Cardiac fibroblast (primary cell): ENCODE data around the gene SEMA3A.

Source experiments
- DNase-seq, 2 donors: peaks; one replicate each; pipeline versions ENCODE4 v3.0.0 to v3.0.0-alpha.2; 2010; ENCODE audit warnings: low read depth in 2 of 2
- H3K4me3 ChIP-seq, 2 donors: replicated peaks in 1 of 2; 1 replicate in 1 of 2; 2 replicates in 1 of 2; pipeline ENCODE4 v1.5.1; 2011; ENCODE audit warnings: low read depth in 2 of 2, low read length in 2 of 2, mild to moderate bottlenecking in 2 of 2, moderate library complexity in 1 of 2
- TF ChIP-seq, protein P1 (sequence below): IDR thresholded peaks from one replicate; pipeline ENCODE4 v1.5.1; 2011; ENCODE audit warnings: low read depth, mild to moderate bottlenecking, low read length, inconsistent platforms

Gene SEMA3A

GRCh38 chr7:83964318-83964717 lies 230.3 kb downstream of the SEMA3A start:
- DNase-seq = no peak
- no peak overlapping the region for H3K4me3 ChIP-seq
- TF ChIP-seq, protein P1, sequence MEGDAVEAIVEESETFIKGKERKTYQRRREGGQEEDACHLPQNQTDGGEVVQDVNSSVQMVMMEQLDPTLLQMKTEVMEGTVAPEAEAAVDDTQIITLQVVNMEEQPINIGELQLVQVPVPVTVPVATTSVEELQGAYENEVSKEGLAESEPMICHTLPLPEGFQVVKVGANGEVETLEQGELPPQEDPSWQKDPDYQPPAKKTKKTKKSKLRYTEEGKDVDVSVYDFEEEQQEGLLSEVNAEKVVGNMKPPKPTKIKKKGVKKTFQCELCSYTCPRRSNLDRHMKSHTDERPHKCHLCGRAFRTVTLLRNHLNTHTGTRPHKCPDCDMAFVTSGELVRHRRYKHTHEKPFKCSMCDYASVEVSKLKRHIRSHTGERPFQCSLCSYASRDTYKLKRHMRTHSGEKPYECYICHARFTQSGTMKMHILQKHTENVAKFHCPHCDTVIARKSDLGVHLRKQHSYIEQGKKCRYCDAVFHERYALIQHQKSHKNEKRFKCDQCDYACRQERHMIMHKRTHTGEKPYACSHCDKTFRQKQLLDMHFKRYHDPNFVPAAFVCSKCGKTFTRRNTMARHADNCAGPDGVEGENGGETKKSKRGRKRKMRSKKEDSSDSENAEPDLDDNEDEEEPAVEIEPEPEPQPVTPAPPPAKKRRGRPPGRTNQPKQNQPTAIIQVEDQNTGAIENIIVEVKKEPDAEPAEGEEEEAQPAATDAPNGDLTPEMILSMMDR = no peak

GRCh38 chr7:83957333-83957732 lies 237.3 kb downstream of the SEMA3A start:
- H3K4me3 ChIP-seq = no peak overlapping the region
- TF ChIP-seq, protein P1 = no peak
- peak; percentile 33 to 76 for DNase-seq

GRCh38 chr7:83956104-83956503 lies 238.5 kb downstream of the SEMA3A start:
- DNase-seq = no peak
- TF ChIP-seq, protein P1 = no peak
- no peak overlapping the region for H3K4me3 ChIP-seq

GRCh38 chr7:83952236-83952635 lies 242.4 kb downstream of the SEMA3A start:
- DNase-seq = no peak

GRCh38 chr7:83947260-83947659 lies 247.3 kb downstream of the SEMA3A start:
- no peak overlapping the region for H3K4me3 ChIP-seq
- TF ChIP-seq, protein P1 = peak; percentile 56
- peak; percentile 7 to 12 for DNase-seq

More at GRCh38 chr7:83952236-83952635, 242.4 kb downstream of the SEMA3A start:
- H3K4me3 ChIP-seq = no peak overlapping the region
- TF ChIP-seq, protein P1 = no peak

GRCh38 chr7:83946801-83947200 lies 247.8 kb downstream of the SEMA3A start:
- no peak for DNase-seq
- TF ChIP-seq, protein P1 = no peak

GRCh38 chr7:83941300-83941699 lies 253.3 kb downstream of the SEMA3A start:
- H3K4me3 ChIP-seq = no peak overlapping the region
- TF ChIP-seq, protein P1 = no peak
- no peak for DNase-seq

More at GRCh38 chr7:83946801-83947200, 247.8 kb downstream of the SEMA3A start:
- H3K4me3 ChIP-seq = no peak overlapping the region
